SK-N-SH (cell line): ENCODE measurements around the gene ATF3. TPM values are rescaled to one million over a fixed set of nuclear protein-coding genes. Genes with fewer than 3 reads are reported as not detected.

Experiments
- CTCF ChIA-PET: fragments of 300-600, 350-600 bp; formaldehyde crosslinking; extraction: SDS; loops from one replicate; lab custom pipeline; 2021; lab: Yijun Ruan, JAX
- POLR2A ChIA-PET: fragments of 350-600 bp; sonication (Branson Sonifier 250); formaldehyde crosslinking; extraction: SDS; loops from one replicate; lab custom pipeline; 2020; ENCODE audit warnings: antibody characterized with exemption, inconsistent platforms; lab: Yijun Ruan, JAX
- DNase-seq: peaks from one replicate; pipeline ENCODE4 v3.0.0; 2012
- H2AFZ ChIP-seq: fragments of 200-600 bp; sonication (generic); 2 replicates; pipeline ENCODE4 v1.8.1; 2016; ENCODE audit warnings: antibody characterized with exemption, mild to moderate bottlenecking, low read depth
- H3F3A ChIP-seq: fragments of 200-600 bp; sonication (generic); replicated peaks from 2 replicates; pipeline ENCODE3; 2016; ENCODE audit warnings: antibody characterized with exemption, mild to moderate bottlenecking; ENCODE audit not compliant: insufficient read depth
- H3K27ac ChIP-seq, 2 experiments: fragments of 200-500 bp in 1 of 2; fragments of 200-600 bp in 1 of 2; sonication (Bioruptor generic) in 1 of 2; sonication (generic), shearing (Covaris generic) in 1 of 2; 2 replicates each; pipeline versions ENCODE4 v1.5.1 to v1.6.1; 2014 to 2016; ENCODE audit warnings: low read depth in 2 of 2, inconsistent platforms in 1 of 2, low read length in 1 of 2, mild to moderate bottlenecking in 1 of 2, mixed read lengths in 1 of 2
- H3K27me3 ChIP-seq: fragments of 200-600 bp; sonication (generic), shearing (Covaris generic); 2 replicates; pipeline ENCODE4 v1.6.1; 2016; ENCODE audit warnings: mixed run types; ENCODE audit not compliant: insufficient read depth
- H3K36me3 ChIP-seq, 2 experiments: fragments of 200-500 bp in 1 of 2; fragments of 200-600 bp in 1 of 2; sonication (Bioruptor generic) in 1 of 2; sonication (generic) in 1 of 2; replicated peaks in 1 of 2; 2 replicates each; pipeline versions ENCODE3 to v1.5.1; 2014 to 2016; ENCODE audit warnings: low read length in 1 of 2, mild to moderate bottlenecking in 1 of 2; ENCODE audit not compliant: insufficient read depth in 2 of 2, control insufficient read depth in 1 of 2
- H3K4me1 ChIP-seq, 2 experiments: fragments of 200-500 bp in 1 of 2; fragments of 200-600 bp in 1 of 2; sonication (Bioruptor generic) in 1 of 2; sonication (generic), shearing (Covaris generic) in 1 of 2; 2 replicates each; pipeline versions ENCODE4 v1.5.1 to v1.6.1; 2014 to 2016; ENCODE audit warnings: low read depth in 1 of 2, low read length in 1 of 2, mixed run types in 1 of 2; ENCODE audit not compliant: insufficient read depth in 2 of 2, control insufficient read depth in 1 of 2
- H3K4me2 ChIP-seq: fragments of 200-600 bp; sonication (generic), shearing (Covaris generic); 2 replicates; pipeline ENCODE4 v1.6.1; 2017; ENCODE audit warnings: mixed run types
- H3K4me3 ChIP-seq, 2 experiments: fragments of 200-500 bp in 1 of 2; fragments of 200-600 bp in 1 of 2; sonication (Bioruptor generic) in 1 of 2; sonication (generic), shearing (Covaris generic) in 1 of 2; 2 replicates each; pipeline versions ENCODE4 v1.5.1 to v1.8.1; 2014 to 2016; ENCODE audit warnings: low read depth in 2 of 2, inconsistent platforms in 1 of 2, low read length in 1 of 2, mild to moderate bottlenecking in 1 of 2, mixed read lengths in 1 of 2, moderate library complexity in 1 of 2
- H3K79me2 ChIP-seq: fragments of 200-600 bp; sonication (generic); 2 replicates; pipeline ENCODE4 v1.8.1; 2017; ENCODE audit warnings: mild to moderate bottlenecking; ENCODE audit not compliant: insufficient read depth
- H3K9ac ChIP-seq: fragments of 200-600 bp; sonication (generic); 2 replicates; pipeline ENCODE4 v1.6.1; 2017; ENCODE audit warnings: mixed run types
- H3K9me2 ChIP-seq: fragments of 200-600 bp; sonication (generic); 2 replicates; pipeline ENCODE4 v1.6.1; 2017; ENCODE audit warnings: mixed run types
- H3K9me3 ChIP-seq: fragments of 200-600 bp; sonication (generic); 2 replicates; pipeline ENCODE4 v1.6.1; 2017; ENCODE audit warnings: mixed run types, mild to moderate bottlenecking, moderate library complexity
- H4K20me1 ChIP-seq: fragments of 200-600 bp; sonication (generic); 2 replicates; pipeline ENCODE4 v1.6.1; 2017; ENCODE audit warnings: mild to moderate bottlenecking, mixed run types; ENCODE audit not compliant: insufficient read depth
- CHD2 ChIP-seq: fragments of 150-350 bp; IDR thresholded peaks from 2 replicates; pipeline ENCODE4 v1.6.1; 2018; ENCODE audit warnings: low read length; ENCODE audit not compliant: partially characterized antibody
- CTCF ChIP-seq: fragments of 200-600 bp; sonication (generic); IDR thresholded peaks from 2 replicates; pipeline ENCODE4 v1.6.1; 2017; ENCODE audit warnings: antibody characterized with exemption, mild to moderate bottlenecking, moderate library complexity
- ELF1 ChIP-seq: IDR thresholded peaks from 2 replicates; pipeline ENCODE4 v1.4.0; 2012
- FOSL2 ChIP-seq: IDR thresholded peaks from 2 replicates; pipeline ENCODE4 v1.4.0; 2012; ENCODE audit warnings: low read depth, mild to moderate bottlenecking, moderate library complexity, borderline replicate concordance
- FOXJ3 ChIP-seq: sonication (generic); formaldehyde crosslinking; IDR thresholded peaks from 2 replicates; pipeline ENCODE4 v1.5.1; 2020; ENCODE audit warnings: mild to moderate bottlenecking, missing genetic modification reagents
- POLR2AphosphoS5 ChIP-seq: IDR thresholded peaks from 2 replicates; pipeline ENCODE4 v1.6.1; 2012; ENCODE audit warnings: low read depth, low read length
- RAD21 ChIP-seq: IDR thresholded peaks from 2 replicates; pipeline ENCODE4 v1.6.1; 2012; ENCODE audit warnings: mild to moderate bottlenecking, low read length
- RXRA ChIP-seq: IDR thresholded peaks from 2 replicates; pipeline ENCODE4 v1.4.0; 2012; ENCODE audit warnings: low read depth, mild to moderate bottlenecking, borderline replicate concordance
- SMC3 ChIP-seq: IDR thresholded peaks from 2 replicates; pipeline ENCODE4 v1.6.1; 2012; ENCODE audit warnings: low read depth, low read length, improper control_type of control experiment
- USF2 ChIP-seq: fragments of 150-350 bp; IDR thresholded peaks from 2 replicates; pipeline ENCODE4 v1.6.1; 2017; ENCODE audit warnings: antibody characterized with exemption, low read length, low read depth, borderline replicate concordance
- WGBS: methylation state at CpG from one replicate; pipeline ENCODE4 v1.1.6; 2017; ENCODE audit warnings: low lambda C conversion rate; 5-methylcytosine and 5-hydroxymethylcytosine counted together
- polyA plus RNA-seq, 3 experiments: library from polyadenylated mRNA; depleted of rRNA; stranded (reverse); fragments of >200 nt; gene quantifications; 2 replicates each; pipeline ENCODE4 v1.2.3, GENCODE V29; 2012
- TF ChIP-seq, protein P1 (sequence below): IDR thresholded peaks from 2 replicates; pipeline ENCODE4; 2012
- TF ChIP-seq, protein P2 (sequence below): IDR thresholded peaks from 2 replicates; pipeline ENCODE4 v1.6.1; 2012; ENCODE audit warnings: mild to moderate bottlenecking, low read depth, low read length, moderate library complexity

The ATF3 gene
- polyA plus RNA-seq, 1 of the 3 experiments (the other 2 are of a cell fraction), result 29.7 TPM

DNA sequence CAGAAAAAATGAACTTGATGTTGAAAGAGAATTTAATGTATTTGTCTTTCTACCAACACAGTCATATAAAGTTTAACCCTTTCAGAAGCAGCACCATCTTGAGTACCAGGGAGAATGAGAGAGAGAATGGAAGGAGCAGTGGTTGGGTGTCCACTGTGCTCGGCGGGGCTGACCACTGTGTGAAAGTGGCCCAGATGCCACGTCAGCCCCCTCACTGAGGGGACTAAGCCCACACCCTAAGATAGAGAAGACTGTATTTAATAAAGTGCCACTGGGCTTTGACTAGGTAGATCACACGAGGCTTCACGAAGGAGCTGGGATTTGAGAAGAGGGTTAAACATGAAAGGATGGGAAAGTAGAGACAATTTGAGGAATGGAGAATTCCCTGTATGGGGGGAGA is 59.9 kb downstream of the ATF3 start (continued):
- TF ChIP-seq, protein P1, sequence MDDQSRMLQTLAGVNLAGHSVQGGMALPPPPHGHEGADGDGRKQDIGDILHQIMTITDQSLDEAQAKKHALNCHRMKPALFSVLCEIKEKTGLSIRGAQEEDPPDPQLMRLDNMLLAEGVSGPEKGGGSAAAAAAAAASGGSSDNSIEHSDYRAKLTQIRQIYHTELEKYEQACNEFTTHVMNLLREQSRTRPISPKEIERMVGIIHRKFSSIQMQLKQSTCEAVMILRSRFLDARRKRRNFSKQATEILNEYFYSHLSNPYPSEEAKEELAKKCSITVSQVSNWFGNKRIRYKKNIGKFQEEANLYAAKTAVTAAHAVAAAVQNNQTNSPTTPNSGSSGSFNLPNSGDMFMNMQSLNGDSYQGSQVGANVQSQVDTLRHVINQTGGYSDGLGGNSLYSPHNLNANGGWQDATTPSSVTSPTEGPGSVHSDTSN, result no peak
- TF ChIP-seq RXRA (no peak), ELF1 (no peak), FOSL2 (no peak), FOXJ3 (no peak), CHD2 (no peak)
- TF ChIP-seq, protein P2, sequence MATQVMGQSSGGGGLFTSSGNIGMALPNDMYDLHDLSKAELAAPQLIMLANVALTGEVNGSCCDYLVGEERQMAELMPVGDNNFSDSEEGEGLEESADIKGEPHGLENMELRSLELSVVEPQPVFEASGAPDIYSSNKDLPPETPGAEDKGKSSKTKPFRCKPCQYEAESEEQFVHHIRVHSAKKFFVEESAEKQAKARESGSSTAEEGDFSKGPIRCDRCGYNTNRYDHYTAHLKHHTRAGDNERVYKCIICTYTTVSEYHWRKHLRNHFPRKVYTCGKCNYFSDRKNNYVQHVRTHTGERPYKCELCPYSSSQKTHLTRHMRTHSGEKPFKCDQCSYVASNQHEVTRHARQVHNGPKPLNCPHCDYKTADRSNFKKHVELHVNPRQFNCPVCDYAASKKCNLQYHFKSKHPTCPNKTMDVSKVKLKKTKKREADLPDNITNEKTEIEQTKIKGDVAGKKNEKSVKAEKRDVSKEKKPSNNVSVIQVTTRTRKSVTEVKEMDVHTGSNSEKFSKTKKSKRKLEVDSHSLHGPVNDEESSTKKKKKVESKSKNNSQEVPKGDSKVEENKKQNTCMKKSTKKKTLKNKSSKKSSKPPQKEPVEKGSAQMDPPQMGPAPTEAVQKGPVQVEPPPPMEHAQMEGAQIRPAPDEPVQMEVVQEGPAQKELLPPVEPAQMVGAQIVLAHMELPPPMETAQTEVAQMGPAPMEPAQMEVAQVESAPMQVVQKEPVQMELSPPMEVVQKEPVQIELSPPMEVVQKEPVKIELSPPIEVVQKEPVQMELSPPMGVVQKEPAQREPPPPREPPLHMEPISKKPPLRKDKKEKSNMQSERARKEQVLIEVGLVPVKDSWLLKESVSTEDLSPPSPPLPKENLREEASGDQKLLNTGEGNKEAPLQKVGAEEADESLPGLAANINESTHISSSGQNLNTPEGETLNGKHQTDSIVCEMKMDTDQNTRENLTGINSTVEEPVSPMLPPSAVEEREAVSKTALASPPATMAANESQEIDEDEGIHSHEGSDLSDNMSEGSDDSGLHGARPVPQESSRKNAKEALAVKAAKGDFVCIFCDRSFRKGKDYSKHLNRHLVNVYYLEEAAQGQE, result no peak

DNA sequence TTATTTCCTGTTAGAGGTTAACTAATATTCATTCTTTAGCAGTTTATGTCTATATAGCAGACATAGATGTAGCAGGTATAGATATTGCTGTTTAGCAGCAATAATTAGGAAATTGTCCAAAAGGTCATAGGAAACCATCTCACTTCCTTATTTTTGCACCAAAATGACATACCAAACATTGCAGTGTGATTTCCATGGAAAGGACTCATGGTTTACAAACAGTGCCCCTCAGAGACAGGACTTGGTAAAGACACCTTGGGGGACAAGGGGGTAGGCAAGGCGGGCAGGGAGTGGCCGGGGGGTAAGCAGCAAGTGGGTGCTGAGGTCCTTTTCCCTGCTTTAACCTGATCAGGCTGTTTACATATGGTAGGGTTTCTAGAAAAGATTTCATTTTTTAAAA is 60.5 kb downstream of the ATF3 start:
- H3K27ac ChIP-seq, result peak overlapping the region; percentile 95 to 99; a peak in 2 of 4 replicates
- H4K20me1 ChIP-seq, result no peaks in the 10 kb centered on the region
- ChIA-PET CTCF (interaction anchor here (0.8 to 6.0 kb wide), 8 partner anchors 8 to 191 kb away, joined by 3 to 51 read pairs (median 4); partner anchors contain the start of gene ATF3), POLR2A (interaction anchor here (3.6 kb wide), 1 partner anchor 60 kb away, joined by 41 read pairs; the partner anchor contains the start of gene ATF3)
- no peaks in the 10 kb centered on the region for H3K9me3 ChIP-seq
- no peak overlapping the region for H2AFZ ChIP-seq
- TF ChIP-seq SMC3 (peak; percentile 42), POLR2AphosphoS5 (no peak), RAD21 (peak; percentile 70), USF2 (no peak), CTCF (peak; percentile 56)
- TF ChIP-seq, all 33 proteins: peak for 3
- WGBS, result 95% methylated on average over 2 of the region's 2 CpGs
- H3K4me2 ChIP-seq, result no peak overlapping the region
- peak; percentile 65 for DNase-seq
- no peaks in the 10 kb centered on the region for H3K36me3 ChIP-seq
- H3K79me2 ChIP-seq, result no peaks in the 10 kb centered on the region
- peaks cover 21% of the 10 kb centered on the region for H3F3A ChIP-seq
- H3K4me3 ChIP-seq, result no peak overlapping the region
- H3K4me1 ChIP-seq, result peaks cover 29 to 51% of the 10 kb centered on the region in 2 experiments
- no peaks in the 10 kb centered on the region for H3K9me2 ChIP-seq
- no peaks in the 10 kb centered on the region for H3K27me3 ChIP-seq
- no peak overlapping the region for H3K9ac ChIP-seq
